Measurements from ENCODE around the gene RAMP1.

Gene RAMP1

GRCh38 chr2:237875256-237876060 is 16.0 kb downstream of the RAMP1 start:
- no peak overlapping the region for H3K4me3 ChIP-seq (ENCODE audit: control insufficient read depth, low read depth, low read length)
- no peak for DNase-seq (ENCODE audit: low read depth)
- TF ChIP-seq, protein P1, sequence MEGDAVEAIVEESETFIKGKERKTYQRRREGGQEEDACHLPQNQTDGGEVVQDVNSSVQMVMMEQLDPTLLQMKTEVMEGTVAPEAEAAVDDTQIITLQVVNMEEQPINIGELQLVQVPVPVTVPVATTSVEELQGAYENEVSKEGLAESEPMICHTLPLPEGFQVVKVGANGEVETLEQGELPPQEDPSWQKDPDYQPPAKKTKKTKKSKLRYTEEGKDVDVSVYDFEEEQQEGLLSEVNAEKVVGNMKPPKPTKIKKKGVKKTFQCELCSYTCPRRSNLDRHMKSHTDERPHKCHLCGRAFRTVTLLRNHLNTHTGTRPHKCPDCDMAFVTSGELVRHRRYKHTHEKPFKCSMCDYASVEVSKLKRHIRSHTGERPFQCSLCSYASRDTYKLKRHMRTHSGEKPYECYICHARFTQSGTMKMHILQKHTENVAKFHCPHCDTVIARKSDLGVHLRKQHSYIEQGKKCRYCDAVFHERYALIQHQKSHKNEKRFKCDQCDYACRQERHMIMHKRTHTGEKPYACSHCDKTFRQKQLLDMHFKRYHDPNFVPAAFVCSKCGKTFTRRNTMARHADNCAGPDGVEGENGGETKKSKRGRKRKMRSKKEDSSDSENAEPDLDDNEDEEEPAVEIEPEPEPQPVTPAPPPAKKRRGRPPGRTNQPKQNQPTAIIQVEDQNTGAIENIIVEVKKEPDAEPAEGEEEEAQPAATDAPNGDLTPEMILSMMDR (IDR thresholded peaks at IDR 0.05; ENCODE audit: control insufficient read depth, insufficient read depth, low read depth, low read length, missing control alignments), result no peak

- TF ChIP-seq, protein P1 (IDR thresholded peaks at IDR 0.05; ENCODE audit: control insufficient read depth, insufficient read depth, low read depth, low read length, missing control alignments), result no peak
- DNase-seq (ENCODE audit: low read depth), result no peak
- no peak overlapping the region for H3K4me3 ChIP-seq (ENCODE audit: control insufficient read depth, low read depth, low read length)
These were observed 16.7 kb downstream of the RAMP1 start for GRCh38 chr2:237876061-237876526.

DNA sequence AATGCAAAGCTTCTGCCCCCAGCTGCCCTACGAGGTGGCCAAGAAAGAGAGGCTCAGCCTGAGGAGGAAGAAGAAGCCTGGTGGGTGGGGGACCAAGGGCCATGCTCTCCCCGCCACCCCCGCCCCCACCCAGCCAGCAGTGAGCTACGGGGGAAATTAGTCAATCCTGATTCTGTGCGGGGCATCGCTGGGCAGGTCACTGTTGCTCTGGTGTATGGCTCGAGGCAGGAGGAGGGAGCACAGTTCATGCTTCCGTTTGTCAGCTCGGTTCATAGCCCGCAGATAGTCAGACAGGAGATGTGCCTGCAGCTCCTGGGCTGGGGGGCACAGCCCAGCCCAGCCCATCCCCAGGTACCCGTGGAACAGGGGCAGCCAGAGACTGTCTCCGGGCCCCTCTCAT is 17.1 kb downstream of the RAMP1 start:
- TF ChIP-seq, protein P1 (IDR thresholded peaks at IDR 0.05; ENCODE audit: control insufficient read depth, insufficient read depth, low read depth, low read length, missing control alignments), result no peak
- no peak for DNase-seq (ENCODE audit: low read depth)
- no peak overlapping the region for H3K4me3 ChIP-seq (ENCODE audit: control insufficient read depth, low read depth, low read length)

DNA sequence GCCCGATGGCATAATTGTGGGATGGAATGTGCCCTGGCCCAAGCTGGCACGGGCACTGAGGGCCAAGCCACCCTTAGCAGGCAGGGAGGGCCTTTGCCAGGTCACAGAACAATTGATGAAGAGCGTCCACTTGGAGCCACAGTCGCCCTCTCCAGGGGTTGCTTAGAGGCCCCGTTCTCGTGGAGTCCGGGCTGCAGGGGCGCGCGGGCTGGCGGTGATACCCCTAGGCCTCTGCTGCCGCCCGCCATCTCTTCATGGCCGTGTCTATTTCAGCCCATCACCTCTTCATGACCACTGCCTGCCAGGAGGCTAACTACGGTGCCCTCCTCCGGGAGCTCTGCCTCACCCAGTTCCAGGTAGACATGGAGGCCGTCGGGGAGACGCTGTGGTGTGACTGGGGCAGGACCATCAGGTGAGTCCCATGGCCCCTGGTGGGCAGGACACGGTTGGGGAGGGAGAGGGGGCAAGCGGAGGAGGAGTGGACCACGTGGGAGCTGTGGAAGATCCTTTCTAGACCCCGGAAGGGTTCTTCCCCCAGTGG is 17.6 kb downstream of the RAMP1 start:
- DNase-seq (ENCODE audit: low read depth), result no peak
- TF ChIP-seq, protein P1 (IDR thresholded peaks at IDR 0.05; ENCODE audit: control insufficient read depth, insufficient read depth, low read depth, low read length, missing control alignments), result no peak
- H3K4me3 ChIP-seq (ENCODE audit: control insufficient read depth, low read depth, low read length), result no peak overlapping the region

GRCh38 chr2:237877576-237878307 is 18.3 kb downstream of the RAMP1 start:
- DNase-seq (ENCODE audit: low read depth), result no peak
- no peak overlapping the region for H3K4me3 ChIP-seq (ENCODE audit: control insufficient read depth, low read depth, low read length)
- TF ChIP-seq, protein P1 (IDR thresholded peaks at IDR 0.05; ENCODE audit: control insufficient read depth, insufficient read depth, low read depth, low read length, missing control alignments), result no peak

DNA sequence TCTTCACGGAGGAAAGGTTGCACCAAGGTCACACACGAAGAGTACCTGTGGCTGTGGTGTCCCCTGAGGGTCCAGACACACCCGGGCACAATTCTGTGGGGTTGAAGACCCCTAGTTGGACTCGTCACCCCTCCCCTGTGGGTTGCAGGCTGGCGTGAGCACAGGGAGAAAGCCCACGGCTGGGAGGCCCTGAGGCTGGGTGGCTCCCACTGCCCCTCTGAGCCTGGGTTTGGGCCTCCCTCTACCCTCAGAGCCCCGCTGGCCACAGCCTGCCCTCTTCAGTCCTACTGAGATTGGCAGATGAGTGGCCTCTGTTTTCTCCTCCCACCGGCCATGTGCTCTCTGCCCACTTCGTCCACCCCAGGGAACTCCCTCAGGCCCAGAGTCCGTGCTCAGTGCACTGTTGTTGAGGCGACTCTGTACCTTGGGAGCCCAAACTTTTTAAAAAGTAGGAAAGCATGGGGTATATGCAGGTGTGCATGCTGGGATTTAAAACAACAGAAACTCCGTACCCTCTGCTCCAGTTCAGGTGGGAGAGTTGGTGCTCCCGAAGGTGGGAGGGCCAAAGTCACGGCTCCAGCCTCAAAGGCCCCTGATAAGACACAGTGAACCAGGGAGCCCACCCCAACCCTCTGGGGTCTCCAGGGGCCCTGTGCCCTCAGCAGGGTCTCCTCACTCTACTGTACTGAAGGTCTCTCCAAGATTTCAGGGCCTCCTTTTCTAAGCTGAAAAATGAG is 19.1 kb downstream of the RAMP1 start:
- TF ChIP-seq, protein P1 (IDR thresholded peaks at IDR 0.05; ENCODE audit: control insufficient read depth, insufficient read depth, low read depth, low read length, missing control alignments), result no peak
- no peak for DNase-seq (ENCODE audit: low read depth)
- H3K4me3 ChIP-seq (ENCODE audit: control insufficient read depth, low read depth, low read length), result no peak overlapping the region

Data from AG09309 (cell line).